Stimulated activated naive B cell treated with anti-CD40 and anti-IgM and Interleukin-4, amounts not matched to agents 10 μg/mL and 1 μg/mL and 100 μg/mL, for 72 hours (primary cell): ENCODE results near the gene TRIM45.

ENCODE experiments used
- ATAC-seq, 2 donors: fragments of 150-1000 bp; cut with Tn5 transposase; replicated peaks; 2 replicates each; pipeline ENCODE4 v1.10.0; 2021; ENCODE audit warnings: moderate library complexity in 1 of 2
- DNase-seq: peaks from one replicate; pipeline ENCODE4 v3.0.0; 2021
- H3K27ac Mint-ChIP-seq: one replicate; pipeline ENCODE4 v1.8.0; 2022; ENCODE audit warnings: mild to moderate bottlenecking, mixed read lengths
- H3K27me3 Mint-ChIP-seq, 2 donors: one replicate each; pipeline ENCODE4 v1.8.0; 2022; ENCODE audit warnings: mixed read lengths in 2 of 2
- H3K36me3 Mint-ChIP-seq, 2 donors: one replicate each; pipeline ENCODE4 v1.8.0; 2022; ENCODE audit warnings: mixed read lengths in 2 of 2, mild to moderate bottlenecking in 1 of 2
- H3K4me1 Mint-ChIP-seq, 2 donors: one replicate each; pipeline ENCODE4 v1.8.0; 2022; ENCODE audit warnings: mixed read lengths in 2 of 2, mild to moderate bottlenecking in 1 of 2
- H3K4me3 Mint-ChIP-seq, 2 donors: one replicate each; pipeline ENCODE4 v1.8.0; 2022; ENCODE audit warnings: mild to moderate bottlenecking in 2 of 2, mixed read lengths in 2 of 2, moderate library complexity in 1 of 2
- H3K9me3 Mint-ChIP-seq, 2 donors: one replicate each; pipeline ENCODE4 v1.8.0; 2022; ENCODE audit warnings: mixed read lengths in 2 of 2, mild to moderate bottlenecking in 1 of 2

Gene TRIM45

DNA sequence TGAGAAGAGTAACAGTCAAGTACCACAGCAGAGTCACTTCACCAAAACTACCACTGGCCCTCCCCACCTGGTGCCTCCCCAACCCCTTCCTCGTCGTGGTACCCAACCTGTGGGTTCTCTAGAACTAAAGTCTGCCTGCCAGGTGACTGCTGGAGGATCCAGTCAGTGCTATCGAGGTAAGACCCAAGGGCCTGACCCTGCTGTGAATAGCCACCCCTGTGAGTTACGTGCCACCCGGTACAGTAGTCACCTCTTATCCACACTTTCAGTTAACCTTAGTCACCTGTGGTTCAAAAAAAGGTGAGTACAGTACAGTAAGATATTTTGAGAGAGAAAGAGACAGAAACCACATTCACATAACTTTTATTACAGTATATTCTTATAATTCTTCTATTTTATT, 44.9 kb downstream of the TRIM45 start:
- DNase-seq (no peak), ATAC-seq (no peak)
- H3K4me3 Mint-ChIP-seq, result no peak overlapping the region
- no peak overlapping the region for H3K27ac Mint-ChIP-seq
- H3K36me3 Mint-ChIP-seq, result peaks cover 39 to 72% of the 10 kb centered on the region in 2 donors
- no peaks in the 10 kb centered on the region for H3K9me3 Mint-ChIP-seq
- no peaks in the 10 kb centered on the region for H3K27me3 Mint-ChIP-seq
- peaks cover 0 to 2% of the 10 kb centered on the region in 2 donors for H3K4me1 Mint-ChIP-seq

GRCh38 chr1:117070124-117070523, 51.4 kb downstream of the TRIM45 start:
- no peak overlapping the region for H3K27ac Mint-ChIP-seq
- no peaks in the 10 kb centered on the region for H3K9me3 Mint-ChIP-seq
- no peaks in the 10 kb centered on the region for H3K27me3 Mint-ChIP-seq
- no peak overlapping the region for H3K4me3 Mint-ChIP-seq
- peaks cover 2 to 7% of the 10 kb centered on the region in 2 donors for H3K4me1 Mint-ChIP-seq
- H3K36me3 Mint-ChIP-seq, result peaks cover 15 to 42% of the 10 kb centered on the region in 2 donors
- ATAC-seq (no peak), DNase-seq (no peak)

DNA sequence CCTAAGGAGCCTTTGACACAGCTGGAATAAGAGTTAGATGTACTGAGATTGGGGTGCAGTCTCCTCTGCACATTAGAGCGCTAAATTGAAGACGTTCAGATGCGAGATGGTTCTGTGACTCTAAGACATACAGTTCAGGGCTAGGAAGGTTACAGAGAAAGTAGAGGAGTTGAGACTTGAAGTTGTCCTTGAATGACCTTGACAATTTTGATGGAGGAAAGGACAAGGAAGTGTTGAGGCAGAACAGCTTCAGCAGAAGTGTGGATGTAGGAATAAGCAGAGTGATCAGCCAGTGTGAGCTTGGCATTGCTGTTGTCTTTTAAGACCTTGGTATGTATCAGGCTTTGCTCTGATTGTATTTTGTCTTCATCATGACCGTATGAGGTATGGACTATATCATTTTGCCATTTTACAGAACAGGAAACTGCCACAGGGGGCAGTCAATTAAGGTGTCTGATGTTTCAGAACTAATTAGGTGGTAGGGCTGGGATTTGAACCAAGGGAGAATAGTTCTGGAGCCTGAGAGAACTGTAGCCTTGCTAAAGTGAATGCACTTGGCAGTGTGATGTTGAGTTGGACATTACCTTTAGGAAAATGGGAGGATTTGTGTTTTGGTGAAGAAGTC, 52.2 kb downstream of the TRIM45 start:
- Mint-ChIP-seq H3K27ac (no peak overlapping the region), H3K36me3 (peaks cover 10 to 35% of the 10 kb centered on the region in 2 donors), H3K9me3 (no peaks in the 10 kb centered on the region), H3K4me3 (no peak overlapping the region), H3K27me3 (no peaks in the 10 kb centered on the region), H3K4me1 (peaks cover 2 to 7% of the 10 kb centered on the region in 2 donors)
- DNase-seq, result no peak
- ATAC-seq, result no peak

DNA sequence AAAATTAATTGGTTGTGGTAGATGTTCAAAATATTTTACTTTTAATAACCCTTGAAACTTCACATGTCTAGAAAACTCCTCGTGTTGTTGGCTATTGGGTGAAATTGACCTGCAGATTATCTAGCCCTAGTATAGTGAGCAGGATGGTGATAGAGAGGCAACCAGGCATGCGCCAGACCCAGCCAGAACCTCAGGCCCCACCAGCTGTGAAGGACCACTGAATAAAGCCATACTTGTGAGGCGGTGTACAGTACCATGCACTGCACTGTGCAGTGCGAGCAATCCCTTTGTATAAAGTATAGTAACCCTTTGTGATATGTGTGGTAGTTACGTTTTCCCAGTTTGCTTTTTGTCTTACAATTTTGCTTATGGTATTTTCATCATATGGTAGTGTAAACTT, 53.0 kb downstream of the TRIM45 start:
- H3K36me3 Mint-ChIP-seq, result peaks cover 13 to 36% of the 10 kb centered on the region in 2 donors
- no peak for DNase-seq
- H3K27ac Mint-ChIP-seq, result no peak overlapping the region
- H3K27me3 Mint-ChIP-seq, result no peaks in the 10 kb centered on the region
- ATAC-seq, result no peak
- peaks cover 2 to 7% of the 10 kb centered on the region in 2 donors for H3K4me1 Mint-ChIP-seq
- H3K9me3 Mint-ChIP-seq, result no peaks in the 10 kb centered on the region
- H3K4me3 Mint-ChIP-seq, result no peak overlapping the region

- H3K36me3 Mint-ChIP-seq, result peaks cover 13 to 32% of the 10 kb centered on the region in 2 donors
- H3K9me3 Mint-ChIP-seq, result no peaks in the 10 kb centered on the region
- no peak overlapping the region for H3K4me3 Mint-ChIP-seq
- no peak for DNase-seq
- H3K27ac Mint-ChIP-seq, result no peak overlapping the region
- H3K27me3 Mint-ChIP-seq, result no peaks in the 10 kb centered on the region
- peak; percentile 82 to 90 for ATAC-seq
- peaks cover 2 to 7% of the 10 kb centered on the region in 2 donors for H3K4me1 Mint-ChIP-seq
Measured at GRCh38 chr1:117067533-117068370, 53.8 kb downstream of the TRIM45 start.

DNA sequence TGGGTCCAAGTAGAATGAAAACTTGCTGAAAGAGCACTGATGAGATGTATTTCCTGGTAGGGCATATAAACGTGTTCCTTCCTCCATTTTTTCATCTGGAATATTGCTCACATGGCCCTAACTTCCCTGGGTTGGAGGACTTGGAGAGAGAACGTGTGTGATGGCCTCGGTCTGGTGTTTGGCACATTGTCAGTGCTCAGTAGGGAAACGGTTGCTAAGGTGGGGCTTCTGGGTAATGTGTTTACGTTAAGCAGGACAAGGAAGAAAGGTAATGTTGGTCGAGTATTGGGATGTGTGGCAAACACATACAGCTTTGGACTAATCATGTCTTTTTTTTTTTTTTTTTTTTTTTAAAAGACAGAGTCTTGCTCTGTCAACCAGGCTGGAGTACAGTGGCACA, 55.2 kb downstream of the TRIM45 start:
- Mint-ChIP-seq H3K27ac (no peak overlapping the region), H3K9me3 (no peaks in the 10 kb centered on the region), H3K27me3 (no peaks in the 10 kb centered on the region), H3K4me3 (no peak overlapping the region), H3K36me3 (peaks cover 13 to 28% of the 10 kb centered on the region in 2 donors), H3K4me1 (peaks cover 7 to 8% of the 10 kb centered on the region in 2 donors)
- DNase-seq, result no peak
- ATAC-seq, result no peak

DNA sequence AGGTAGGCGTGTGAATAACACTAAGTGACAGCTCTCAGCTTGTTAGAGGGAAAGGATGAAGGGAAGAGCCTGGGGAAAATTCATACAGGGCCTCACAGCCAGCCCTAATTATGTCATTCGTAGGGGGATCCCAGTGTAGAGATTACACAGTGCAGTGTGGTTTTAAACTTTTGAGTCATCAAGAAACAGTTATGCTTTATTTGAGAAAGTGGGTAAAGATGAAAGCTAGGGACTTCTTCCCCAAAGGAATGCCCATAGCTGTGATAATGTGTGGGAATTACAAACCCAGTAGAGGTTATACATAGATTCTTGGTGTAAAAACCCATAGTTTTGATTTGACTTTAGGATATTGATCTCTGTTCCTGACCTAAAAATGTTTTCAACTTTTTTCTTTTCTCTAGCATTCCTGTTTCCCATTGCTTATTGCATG, 59.5 kb downstream of the TRIM45 start:
- Mint-ChIP-seq H3K4me1 (peaks cover 8 to 16% of the 10 kb centered on the region in 2 donors), H3K27me3 (no peaks in the 10 kb centered on the region), H3K4me3 (peak overlapping the region; percentile 2 to 20), H3K9me3 (no peaks in the 10 kb centered on the region), H3K36me3 (peaks cover 12 to 16% of the 10 kb centered on the region in 2 donors), H3K27ac (no peak overlapping the region)
- ATAC-seq, result peak in 1 of 2 donors; percentile 14
- DNase-seq, result no peak
